NK-92 (cell line): ENCODE measurements around the gene IFIH1.

ENCODE experiments used
- DNase-seq: peaks from one replicate; lab custom pipeline; 2025; ENCODE audit not compliant: unreplicated experiment; lab: John Stamatoyannopoulos, UW

Gene IFIH1

GRCh38 chr2:162312853-162313252 lies 5.6 kb downstream of the IFIH1 start:
- DNase-seq = no peak

DNA sequence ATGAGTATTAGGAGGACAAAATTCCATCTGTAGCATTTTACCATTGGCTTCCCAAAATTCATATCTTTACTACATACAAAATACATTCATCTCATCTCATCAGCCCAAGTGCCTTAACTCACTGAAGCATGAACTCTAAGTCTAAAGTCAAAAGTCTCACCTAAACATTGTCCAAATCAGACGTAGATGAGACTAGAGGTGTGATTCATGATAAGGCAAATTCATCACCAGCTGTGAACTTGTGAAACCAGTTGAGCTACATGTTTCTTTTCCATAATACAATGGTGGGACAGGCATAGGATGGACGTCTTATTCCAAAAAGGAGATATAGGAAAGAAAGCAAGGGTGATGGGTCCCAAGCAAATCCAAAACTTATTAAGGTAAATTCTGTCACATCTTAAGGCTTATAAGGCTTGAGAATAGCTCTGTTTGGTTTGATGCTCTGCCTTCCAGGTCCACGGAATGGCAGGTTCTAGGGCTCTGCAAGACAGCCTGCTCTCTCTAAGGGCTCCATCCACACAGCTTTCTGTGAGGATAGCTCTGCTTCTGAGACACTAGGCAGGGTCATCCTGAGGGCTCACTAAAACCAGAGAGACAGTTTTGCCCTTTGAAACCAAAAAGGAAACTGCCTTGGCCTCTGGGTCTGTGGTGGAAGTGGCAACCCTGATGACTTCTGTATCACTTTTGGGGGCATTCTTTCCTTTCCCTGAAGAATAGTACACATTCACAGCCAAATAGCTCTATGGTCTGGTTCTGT lies 9.6 kb downstream of the IFIH1 start:
- no peak for DNase-seq

GRCh38 chr2:162305901-162306300 lies 12.6 kb downstream of the IFIH1 start:
- no peak for DNase-seq

- DNase-seq = no peak
These were observed 16.6 kb downstream of the IFIH1 start for GRCh38 chr2:162301877-162302276.

GRCh38 chr2:162301151-162301804 lies 17.2 kb downstream of the IFIH1 start:
- DNase-seq = no peak

- no peak for DNase-seq
These were observed 18.2 kb downstream of the IFIH1 start for GRCh38 chr2:162300266-162300665.

DNA sequence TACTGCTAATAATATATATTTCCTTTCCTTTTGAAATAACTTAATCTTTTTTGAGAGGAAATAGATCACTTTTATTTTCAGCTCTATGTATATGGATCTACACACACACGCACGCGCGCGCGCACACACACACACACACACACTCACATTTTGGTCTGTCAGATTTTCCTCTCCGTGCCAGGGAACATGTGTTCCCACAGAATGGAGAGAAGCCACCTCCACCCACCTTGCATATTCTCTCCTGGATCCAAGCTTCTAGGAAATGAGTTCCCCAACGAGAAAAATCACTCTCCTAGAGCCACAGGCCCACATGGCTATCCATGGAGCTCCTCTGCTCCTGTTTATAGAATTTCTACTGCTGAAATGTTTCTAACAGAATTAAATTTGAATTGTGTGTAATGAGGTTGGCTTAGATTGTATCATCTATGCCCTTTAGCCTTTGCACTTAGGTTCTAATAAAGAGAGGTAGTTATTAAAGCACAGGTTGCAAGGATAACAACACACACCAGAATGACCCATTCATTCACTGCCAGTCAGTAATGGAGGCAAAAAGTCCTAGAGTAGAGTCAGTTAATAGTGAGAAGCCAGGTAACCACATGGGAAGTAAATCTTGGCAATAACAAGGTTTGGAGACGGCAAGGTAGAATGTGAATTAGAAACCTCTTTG lies 19.7 kb downstream of the IFIH1 start:
- no peak for DNase-seq

GRCh38 chr2:162297925-162298552 lies 20.4 kb downstream of the IFIH1 start:
- no peak for DNase-seq

DNA sequence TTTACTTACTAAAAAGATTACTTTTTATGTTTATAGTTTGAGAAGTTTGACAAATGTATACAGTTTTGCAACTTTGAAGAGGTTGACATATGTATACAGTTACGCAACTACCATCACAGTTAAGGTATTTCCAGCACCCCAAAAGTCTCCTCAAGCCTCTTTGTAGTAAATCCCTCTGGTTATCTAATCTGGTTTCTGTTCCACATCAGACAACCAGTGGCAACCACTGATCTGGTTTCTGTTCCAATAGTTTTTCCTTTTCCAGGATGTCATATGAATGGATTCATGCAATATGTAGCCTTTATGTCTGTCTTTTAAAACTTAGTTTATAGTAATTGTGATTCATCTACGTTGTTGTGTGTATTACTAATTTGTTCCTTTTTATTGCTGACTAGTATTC lies 23.5 kb downstream of the IFIH1 start:
- DNase-seq = no peak

- DNase-seq = no peak
These were observed 25.2 kb downstream of the IFIH1 start for GRCh38 chr2:162293122-162293786.

DNA sequence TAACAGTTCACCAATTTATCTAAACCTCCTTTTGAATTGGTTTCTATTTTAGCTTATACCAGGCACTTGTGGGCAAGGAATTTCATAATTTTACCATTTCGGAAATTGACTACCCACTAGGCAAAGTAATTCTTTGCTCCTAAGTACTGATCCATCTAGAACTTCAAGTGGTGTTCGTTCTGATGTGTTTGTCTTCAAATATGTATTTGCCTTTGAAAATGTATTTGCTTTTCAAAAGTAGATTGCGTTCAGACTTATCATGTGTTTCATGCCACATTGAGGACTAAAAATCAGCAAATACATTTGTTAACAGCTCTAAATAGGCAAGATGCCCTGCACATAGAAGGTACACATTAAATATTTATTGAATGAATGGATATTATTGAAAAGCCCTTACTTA lies 26.7 kb downstream of the IFIH1 start:
- no peak for DNase-seq

DNA sequence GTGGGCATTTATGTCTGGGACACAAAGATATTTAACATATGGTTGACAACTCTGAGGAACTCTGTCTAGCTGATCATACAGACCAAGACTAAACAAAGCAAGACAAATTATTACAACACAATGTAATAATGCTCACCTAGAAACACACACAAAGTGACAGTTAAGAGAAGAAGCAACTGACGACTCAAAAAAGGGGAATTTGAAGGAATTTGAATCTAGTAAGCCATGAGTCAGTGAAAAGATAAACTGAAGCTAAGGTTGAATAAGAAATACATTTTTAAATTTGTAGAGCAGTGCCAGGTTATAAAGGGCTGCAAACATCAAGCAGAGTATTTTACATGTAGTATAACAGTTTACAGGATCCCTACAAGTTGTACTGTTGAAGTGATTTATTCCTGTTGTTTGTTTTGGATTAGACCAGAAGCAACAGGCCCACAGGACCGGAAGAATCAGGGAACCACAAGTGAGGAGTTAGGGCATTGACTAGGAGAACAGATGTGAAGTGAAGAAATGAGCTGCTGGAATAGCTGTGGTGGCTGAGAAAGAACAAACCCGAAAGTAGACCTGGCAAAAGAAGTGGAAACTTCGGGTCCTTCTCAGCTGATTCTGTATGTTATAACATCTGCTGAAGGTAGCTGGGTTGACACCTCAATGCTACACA lies 35.6 kb downstream of the IFIH1 start:
- DNase-seq = no peak

- no peak for DNase-seq
These were observed 37.8 kb downstream of the IFIH1 start for GRCh38 chr2:162280654-162281053.

GRCh38 chr2:162277381-162277780 lies 41.1 kb downstream of the IFIH1 start:
- no peak for DNase-seq

DNA sequence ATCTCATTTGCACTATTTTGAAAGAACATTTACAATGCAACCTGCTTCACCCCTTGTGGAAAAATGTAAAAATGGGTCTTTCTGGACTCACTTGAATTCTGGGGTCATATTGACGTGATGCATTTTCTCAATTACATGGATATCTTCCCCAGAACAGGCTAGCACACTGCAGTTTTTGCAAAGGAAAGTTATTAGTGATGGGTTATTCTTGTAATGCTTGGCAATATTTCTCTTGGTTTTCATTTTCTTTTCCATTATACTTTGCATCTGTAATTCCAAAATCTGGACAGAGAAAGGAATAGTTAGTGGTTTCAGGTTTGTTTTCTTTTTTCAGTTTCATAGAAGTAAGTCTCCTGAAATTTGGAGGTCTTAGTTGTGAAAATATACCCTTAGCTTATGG lies 50.5 kb downstream of the IFIH1 start:
- no peak for DNase-seq

DNA sequence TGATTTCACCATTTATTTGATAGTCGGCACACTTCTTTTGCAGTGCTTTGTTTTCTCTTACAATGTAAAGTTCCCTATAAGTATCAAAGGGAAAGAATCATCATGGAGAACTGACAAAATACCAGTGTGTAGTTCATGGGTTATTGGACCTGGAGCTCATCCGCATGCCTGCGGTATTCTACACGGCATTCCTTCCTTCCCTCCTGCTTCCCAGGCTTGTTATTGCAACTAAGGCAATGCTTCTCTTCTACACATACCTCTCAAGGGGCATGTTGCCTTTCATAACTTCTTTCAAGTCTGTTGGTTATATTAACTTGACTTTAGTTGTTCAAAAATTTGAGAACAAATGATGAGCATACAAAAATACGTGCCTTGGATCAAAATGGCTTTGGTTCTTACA lies 51.0 kb downstream of the IFIH1 start:
- DNase-seq = no peak

DNA sequence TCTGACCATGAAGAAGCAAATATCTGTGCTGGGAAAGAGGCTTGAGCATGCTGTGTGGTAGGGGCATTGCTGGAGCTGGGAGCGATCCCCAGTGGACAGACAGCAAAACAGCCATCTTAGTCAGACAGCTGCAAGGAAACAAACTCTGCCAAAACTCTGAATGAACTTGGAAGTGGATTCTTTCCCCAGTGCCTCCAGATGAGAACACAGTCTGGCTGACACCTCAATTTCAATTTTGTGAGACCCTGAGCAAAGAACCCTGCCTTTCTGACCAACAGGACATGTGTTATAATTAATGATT lies 52.1 kb downstream of the IFIH1 start:
- no peak for DNase-seq

DNA sequence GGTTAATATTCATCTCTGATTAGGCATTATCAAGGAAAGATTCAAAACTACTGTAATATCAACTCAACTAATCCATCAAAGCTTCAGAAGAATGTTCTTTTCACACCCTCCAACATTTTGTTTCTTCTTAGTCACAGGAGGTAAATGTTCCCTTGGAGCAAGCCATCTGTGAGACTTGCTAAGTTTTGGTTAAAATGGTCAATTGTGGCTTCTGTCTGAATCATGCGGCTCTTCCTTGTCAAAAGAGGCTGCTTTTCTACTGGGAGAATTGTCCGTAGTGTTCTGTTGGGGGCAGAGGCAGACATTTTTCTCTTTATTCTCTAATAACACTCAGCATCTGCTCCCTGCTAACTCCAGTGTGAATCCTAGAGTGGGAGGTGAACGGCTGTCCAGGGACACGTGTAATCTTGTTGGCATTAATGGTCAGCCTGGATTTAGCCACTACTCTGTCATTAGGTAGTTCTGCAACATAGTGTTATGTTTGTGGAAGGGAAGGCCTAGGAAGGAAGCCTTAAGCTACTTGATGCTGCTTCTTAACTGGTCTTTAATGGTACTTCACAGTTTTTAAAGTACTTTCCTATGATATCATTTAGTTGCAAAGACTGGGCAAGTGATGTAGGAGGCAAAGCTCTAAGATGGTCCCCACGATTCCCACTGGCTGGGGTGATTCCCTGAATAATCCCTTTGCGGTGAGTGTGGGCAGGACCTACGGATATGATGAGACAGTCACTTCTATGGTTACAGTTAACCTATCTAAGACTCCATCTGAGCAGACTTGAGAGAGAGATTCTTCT lies 52.6 kb downstream of the IFIH1 start:
- no peak for DNase-seq

GRCh38 chr2:162261032-162261945 lies 57.2 kb downstream of the IFIH1 start:
- no peak for DNase-seq
